ENCODE data around the gene IL36B. TPM values are rescaled to one million over a fixed set of nuclear protein-coding genes. Genes with fewer than 3 reads are reported as not detected.

The IL36B gene
- total and polyA plus RNA-seq, 9 donors, result not detected

DNA sequence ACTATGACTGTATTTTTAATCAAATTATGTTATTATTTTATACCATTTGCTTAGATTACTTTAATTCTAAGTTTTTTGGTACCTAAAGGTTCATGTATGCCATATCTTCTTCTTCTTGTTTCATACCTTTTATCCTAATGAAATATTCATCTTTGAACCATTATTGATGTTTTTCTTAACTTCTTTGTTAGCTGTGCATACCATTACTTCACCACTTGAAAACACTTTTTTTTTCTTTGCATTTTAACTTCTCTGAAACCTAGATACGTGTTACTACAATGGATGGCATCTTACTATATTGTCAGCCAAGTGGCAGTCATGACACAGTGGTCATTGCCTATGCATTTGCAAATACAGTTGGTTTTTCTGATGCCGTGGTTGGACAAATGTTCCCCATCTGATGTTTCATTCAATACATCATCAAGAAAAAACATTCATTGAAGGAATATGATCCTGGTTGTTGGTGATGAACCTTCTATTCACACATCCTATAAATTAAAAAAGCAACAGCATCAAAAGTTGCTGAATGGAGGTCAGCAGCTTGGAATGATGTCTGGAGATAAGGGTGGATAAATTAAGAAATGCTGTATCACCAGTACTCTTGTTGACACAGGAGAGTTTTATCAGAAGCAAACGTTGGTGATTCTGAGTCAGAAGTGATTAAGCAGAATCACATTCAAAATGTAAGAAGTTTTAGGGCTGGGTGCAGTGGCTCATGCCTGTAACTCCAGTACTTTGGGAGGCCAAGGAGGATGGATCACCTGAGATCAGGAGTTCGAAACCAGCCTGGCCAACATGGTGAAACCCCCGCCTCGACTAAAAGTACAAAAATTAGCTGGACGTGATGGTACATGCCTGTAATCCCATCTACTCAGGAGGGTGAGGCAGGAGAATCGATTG lies 40.0 kb downstream of the IL36B start:
- no peak for DNase-seq
- H3K4me3 ChIP-seq (ENCODE audit: low read length), result no peak overlapping the region
- H3K4me1 ChIP-seq (ENCODE audit: control insufficient read depth, insufficient read depth, low read length), result no peaks in the 10 kb centered on the region
- 80% methylated on average over 6 of the region's 8 CpGs for WGBS (ENCODE audit: insufficient coverage)
- no peaks in the 10 kb centered on the region for H3K9me3 ChIP-seq (replicated peaks; ENCODE audit: control insufficient read depth, low read depth, low read length)
- no peaks in the 10 kb centered on the region for H3K36me3 ChIP-seq (ENCODE audit: control insufficient read depth, insufficient read depth, low read length)
- H3K27me3 ChIP-seq (ENCODE audit: control insufficient read depth, insufficient read depth, low read length), result no peaks in the 10 kb centered on the region
- no peak overlapping the region for H3K27ac ChIP-seq (ENCODE audit: low read length)

DNA sequence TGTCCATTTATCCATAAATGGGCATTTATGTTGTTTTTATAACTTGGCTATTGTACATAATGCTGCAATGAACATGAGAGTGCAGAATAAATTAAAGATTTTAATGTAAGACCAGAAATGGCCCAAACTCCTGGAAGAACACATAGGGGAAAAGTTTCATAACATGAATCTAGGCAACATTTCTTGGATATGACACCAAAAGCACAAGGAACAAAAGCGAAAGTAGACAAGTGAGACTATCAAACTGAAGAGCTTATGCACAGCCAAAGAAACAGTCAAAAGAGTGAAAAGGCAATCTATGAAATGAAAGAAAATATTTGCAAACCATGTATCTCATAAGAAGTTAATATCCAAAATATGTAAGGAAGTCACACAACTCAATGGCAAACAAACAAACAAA lies 41.6 kb downstream of the IL36B start:
- DNase-seq, result no peak
- WGBS (ENCODE audit: insufficient coverage), result no CpG with 5 or more reads among the region's 1 CpG
- H3K4me3 ChIP-seq (ENCODE audit: low read length), result no peak overlapping the region
- H3K27ac ChIP-seq (ENCODE audit: low read length), result no peak overlapping the region
- no peaks in the 10 kb centered on the region for H3K4me1 ChIP-seq (ENCODE audit: control insufficient read depth, insufficient read depth, low read length)
- H3K9me3 ChIP-seq (replicated peaks; ENCODE audit: control insufficient read depth, low read depth, low read length), result no peaks in the 10 kb centered on the region
- no peaks in the 10 kb centered on the region for H3K36me3 ChIP-seq (ENCODE audit: control insufficient read depth, insufficient read depth, low read length)
- H3K27me3 ChIP-seq (ENCODE audit: control insufficient read depth, insufficient read depth, low read length), result peaks cover 2% of the 10 kb centered on the region

DNA sequence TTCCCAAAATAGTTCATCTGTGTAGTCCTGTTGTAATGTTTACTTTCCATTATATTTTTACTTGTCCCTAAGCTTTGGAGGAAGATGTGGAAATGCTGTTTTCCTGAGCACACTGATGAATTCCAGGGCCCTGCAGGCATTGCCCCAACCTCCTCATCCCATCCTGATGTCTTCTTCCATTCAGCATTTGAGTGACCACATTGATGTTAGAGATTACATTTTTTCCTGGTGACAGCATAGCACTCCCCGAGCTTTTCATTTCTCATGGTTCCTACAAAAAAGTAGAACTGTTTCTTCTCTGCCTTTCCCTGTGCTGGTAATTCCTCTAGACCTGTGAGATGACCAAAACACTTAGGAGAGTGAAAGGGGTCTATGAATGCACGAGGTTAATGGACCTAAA lies 42.6 kb downstream of the IL36B start:
- Histone ChIP-seq H3K27ac (ENCODE audit: low read length) (no peak overlapping the region), H3K36me3 (ENCODE audit: control insufficient read depth, insufficient read depth, low read length) (no peaks in the 10 kb centered on the region), H3K4me1 (ENCODE audit: control insufficient read depth, insufficient read depth, low read length) (no peaks in the 10 kb centered on the region), H3K27me3 (ENCODE audit: control insufficient read depth, insufficient read depth, low read length) (peaks cover 2% of the 10 kb centered on the region), H3K9me3 (replicated peaks; ENCODE audit: control insufficient read depth, low read depth, low read length) (no peaks in the 10 kb centered on the region), H3K4me3 (ENCODE audit: low read length) (no peak overlapping the region)
- 25% methylated on average over 1 of the region's 2 CpGs for WGBS (ENCODE audit: insufficient coverage)
- DNase-seq, result no peak

DNA sequence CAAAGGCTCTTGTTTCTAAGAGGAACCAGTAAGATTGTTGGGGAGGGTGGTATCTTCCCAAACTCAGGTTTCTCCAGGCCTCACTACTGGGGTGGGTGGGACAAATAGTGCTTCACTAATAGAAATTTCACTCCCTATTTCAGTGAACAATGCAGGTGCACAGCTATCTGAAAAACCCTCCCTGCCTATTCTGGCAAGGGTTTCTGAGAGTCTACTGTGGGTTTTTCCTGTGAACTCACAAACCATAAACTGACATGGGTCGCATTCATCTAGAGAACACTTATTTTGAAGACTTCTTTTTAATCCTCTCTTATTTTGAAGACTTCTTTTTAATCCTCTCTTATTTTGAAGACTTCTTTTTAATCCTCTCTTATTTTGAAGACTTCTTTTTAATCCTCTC lies 43.0 kb downstream of the IL36B start:
- no CpG with 5 or more reads among the region's 1 CpG for WGBS (ENCODE audit: insufficient coverage)
- Histone ChIP-seq H3K27ac (ENCODE audit: low read length) (no peak overlapping the region), H3K36me3 (ENCODE audit: control insufficient read depth, insufficient read depth, low read length) (no peaks in the 10 kb centered on the region), H3K4me3 (ENCODE audit: low read length) (no peak overlapping the region), H3K9me3 (replicated peaks; ENCODE audit: control insufficient read depth, low read depth, low read length) (no peaks in the 10 kb centered on the region), H3K4me1 (ENCODE audit: control insufficient read depth, insufficient read depth, low read length) (no peaks in the 10 kb centered on the region), H3K27me3 (ENCODE audit: control insufficient read depth, insufficient read depth, low read length) (peaks cover 2% of the 10 kb centered on the region)
- no peak for DNase-seq

DNA sequence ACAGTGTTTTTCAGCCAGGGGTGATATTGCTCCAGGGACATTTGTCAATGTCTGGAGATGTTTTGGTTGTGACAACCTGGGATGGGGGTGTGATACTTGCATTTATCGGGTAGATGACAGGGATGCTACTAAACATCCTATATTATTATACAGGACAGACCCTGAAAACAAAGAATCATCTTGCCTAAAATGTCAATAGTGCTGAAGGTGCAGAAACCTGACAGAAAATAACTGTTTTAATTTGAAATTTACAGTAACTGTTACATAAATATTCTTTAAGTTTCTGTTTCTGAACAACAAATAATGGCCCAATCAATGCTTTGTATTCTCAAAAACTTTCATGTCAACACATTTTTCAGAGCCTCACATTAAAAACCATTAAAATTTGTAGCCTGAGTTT lies 45.4 kb downstream of the IL36B start:
- Histone ChIP-seq H3K27ac (ENCODE audit: low read length) (no peak overlapping the region), H3K4me1 (ENCODE audit: control insufficient read depth, insufficient read depth, low read length) (no peaks in the 10 kb centered on the region), H3K36me3 (ENCODE audit: control insufficient read depth, insufficient read depth, low read length) (no peaks in the 10 kb centered on the region), H3K27me3 (ENCODE audit: control insufficient read depth, insufficient read depth, low read length) (peaks cover 2% of the 10 kb centered on the region), H3K4me3 (ENCODE audit: low read length) (no peak overlapping the region), H3K9me3 (replicated peaks; ENCODE audit: control insufficient read depth, low read depth, low read length) (no peaks in the 10 kb centered on the region)
- no peak for DNase-seq
- WGBS (ENCODE audit: insufficient coverage), result no CpG with 5 or more reads among the region's 1 CpG

DNA sequence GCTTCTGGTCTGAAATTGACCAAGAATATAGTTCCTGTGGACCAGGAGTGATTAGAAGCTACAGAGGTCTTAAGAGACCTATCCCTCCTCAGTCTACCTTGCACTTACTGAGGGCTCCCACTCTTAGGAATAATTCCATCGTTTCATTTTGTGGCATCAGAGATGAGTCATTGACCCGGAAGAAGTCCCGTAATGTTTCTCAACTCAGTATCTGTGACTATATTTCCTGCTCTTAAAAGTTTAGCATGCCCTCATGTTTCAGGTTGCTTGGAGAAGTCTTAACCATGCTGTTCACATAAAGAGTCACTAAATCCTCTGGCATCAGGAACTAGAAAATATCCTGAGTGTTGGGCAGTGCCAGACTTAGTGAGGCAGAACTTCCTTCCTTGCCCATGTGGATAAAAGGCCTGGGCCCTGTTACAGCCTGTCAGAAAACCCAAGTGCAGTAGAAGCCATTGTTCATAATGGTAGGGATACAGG lies 47.6 kb downstream of the IL36B start, which contains the start of gene IL36A:
Gene IL36A, plus strand, starts transcription at position 430 of the 480 bp plus-strand sequence. CDS start 413 bp downstream, outside the sequence.
- Histone ChIP-seq H3K4me3 (ENCODE audit: low read length) (no peak within 1 kb of the TSS), H3K27ac (ENCODE audit: low read length) (no peak within 1 kb of the TSS), H3K9me3 (replicated peaks; ENCODE audit: control insufficient read depth, low read depth, low read length) (peaks cover 3% of the 10 kb centered on the region), H3K36me3 (ENCODE audit: control insufficient read depth, insufficient read depth, low read length) (no peaks in the 10 kb centered on the region), H3K4me1 (ENCODE audit: control insufficient read depth, insufficient read depth, low read length) (no peaks in the 10 kb centered on the region), H3K27me3 (ENCODE audit: control insufficient read depth, insufficient read depth, low read length) (peaks cover 2% of the 10 kb centered on the region)
- WGBS (ENCODE audit: insufficient coverage), result 50% methylated on average over 1 of the region's 3 CpGs
- no peak for DNase-seq

DNA sequence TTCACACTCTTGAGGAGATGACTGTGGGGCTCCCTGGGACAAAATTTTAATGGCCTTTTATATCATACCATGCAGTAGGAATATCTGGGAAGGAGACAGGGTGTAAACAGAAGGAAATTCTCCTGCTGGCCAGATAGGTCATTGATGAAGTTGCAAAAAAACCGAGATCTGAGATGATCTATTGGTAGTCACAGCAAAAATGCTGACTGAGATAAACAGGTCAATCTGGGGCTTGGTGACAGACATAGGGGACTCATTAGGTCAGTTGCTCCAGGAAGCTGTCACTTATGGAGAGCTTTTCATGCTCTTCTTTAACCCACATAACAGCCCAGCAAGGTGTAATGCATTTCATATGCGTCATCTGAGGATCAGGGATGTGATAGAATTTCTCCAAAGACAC lies 50.0 kb downstream of the IL36B start:
- no peak overlapping the region for H3K4me3 ChIP-seq (ENCODE audit: low read length)
- no peaks in the 10 kb centered on the region for H3K4me1 ChIP-seq (ENCODE audit: control insufficient read depth, insufficient read depth, low read length)
- WGBS (ENCODE audit: insufficient coverage), result 33% methylated on average over 1 of the region's 2 CpGs
- no peak overlapping the region for H3K27ac ChIP-seq (ENCODE audit: low read length)
- DNase-seq, result no peak
- H3K36me3 ChIP-seq (ENCODE audit: control insufficient read depth, insufficient read depth, low read length), result no peaks in the 10 kb centered on the region
- peaks cover 2% of the 10 kb centered on the region for H3K27me3 ChIP-seq (ENCODE audit: control insufficient read depth, insufficient read depth, low read length)
- peaks cover 12% of the 10 kb centered on the region for H3K9me3 ChIP-seq (replicated peaks; ENCODE audit: control insufficient read depth, low read depth, low read length)

DNA sequence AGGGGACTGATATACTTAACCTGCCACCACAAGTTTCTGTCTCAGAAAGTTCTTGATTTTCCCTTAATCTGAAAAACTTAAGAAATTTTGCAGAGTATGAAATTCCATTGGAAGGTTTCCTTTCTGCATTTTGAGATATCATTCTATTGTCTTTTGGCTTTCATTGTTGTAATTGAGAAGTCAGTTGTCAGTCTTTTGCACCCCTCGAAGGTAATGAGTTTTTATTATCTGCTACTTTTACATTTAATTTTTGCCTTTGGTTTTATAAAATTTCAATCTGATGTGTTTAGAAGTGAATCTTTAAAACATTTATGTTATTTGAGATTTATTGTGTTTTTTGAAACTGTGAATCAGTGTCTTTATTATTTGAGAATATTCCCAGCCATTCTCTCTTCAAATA lies 52.2 kb downstream of the IL36B start:
- H3K9me3 ChIP-seq (replicated peaks; ENCODE audit: control insufficient read depth, low read depth, low read length), result peaks cover 12% of the 10 kb centered on the region
- no peak overlapping the region for H3K4me3 ChIP-seq (ENCODE audit: low read length)
- H3K27me3 ChIP-seq (ENCODE audit: control insufficient read depth, insufficient read depth, low read length), result no peaks in the 10 kb centered on the region
- no peaks in the 10 kb centered on the region for H3K36me3 ChIP-seq (ENCODE audit: control insufficient read depth, insufficient read depth, low read length)
- no CpG with 5 or more reads among the region's 1 CpG for WGBS (ENCODE audit: insufficient coverage)
- DNase-seq, result no peak
- no peaks in the 10 kb centered on the region for H3K4me1 ChIP-seq (ENCODE audit: control insufficient read depth, insufficient read depth, low read length)
- no peak overlapping the region for H3K27ac ChIP-seq (ENCODE audit: low read length)

DNA sequence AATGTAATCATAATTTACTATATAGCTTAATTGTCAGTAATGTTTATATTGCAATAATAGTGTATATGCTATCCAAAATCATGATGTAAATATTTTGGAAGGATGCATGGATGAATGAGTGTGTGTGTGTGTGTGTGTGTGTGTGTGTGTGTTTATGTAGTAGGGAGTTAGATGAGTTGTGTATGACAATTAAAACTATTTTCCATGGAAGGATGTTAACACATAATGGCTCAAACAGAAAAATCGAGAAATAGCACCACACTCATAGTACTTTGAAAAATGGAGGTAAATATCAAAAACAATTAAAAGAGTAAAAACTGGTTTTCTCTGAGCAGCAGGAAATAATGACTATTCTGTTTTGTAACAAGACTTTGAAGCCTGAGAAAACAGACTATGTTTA lies 55.5 kb downstream of the IL36B start:
- WGBS (ENCODE audit: insufficient coverage), result no CpG with 5 or more reads among the region's 1 CpG

DNA sequence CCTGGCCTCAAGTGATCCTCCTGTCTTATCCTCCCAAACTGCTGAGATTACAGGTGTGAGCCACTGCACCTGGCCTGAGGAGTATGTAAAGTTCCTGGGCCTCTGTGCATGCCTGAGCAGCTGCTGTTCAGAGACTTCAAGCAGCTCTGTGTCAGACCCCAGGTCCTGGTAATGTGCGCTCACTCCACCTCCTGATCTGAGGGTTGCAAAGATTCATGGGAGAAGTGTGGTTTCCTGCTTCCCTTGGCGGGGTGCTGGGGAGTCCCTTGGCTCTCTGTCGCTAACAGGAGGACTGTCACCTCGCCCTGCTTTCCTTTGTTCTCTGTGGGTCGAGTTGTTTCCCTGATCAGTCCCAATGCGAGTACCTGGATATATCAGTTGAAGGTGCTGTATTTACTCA lies 56.0 kb downstream of the IL36B start:
- WGBS (ENCODE audit: insufficient coverage), result 90% methylated on average over 2 of the region's 6 CpGs
- H3K36me3 ChIP-seq (ENCODE audit: control insufficient read depth, insufficient read depth, low read length), result no peaks in the 10 kb centered on the region
- peaks cover 2% of the 10 kb centered on the region for H3K27me3 ChIP-seq (ENCODE audit: control insufficient read depth, insufficient read depth, low read length)
- no peak overlapping the region for H3K4me3 ChIP-seq (ENCODE audit: low read length)
- no peak overlapping the region for H3K27ac ChIP-seq (ENCODE audit: low read length)
- H3K4me1 ChIP-seq (ENCODE audit: control insufficient read depth, insufficient read depth, low read length), result no peaks in the 10 kb centered on the region
- H3K9me3 ChIP-seq (replicated peaks; ENCODE audit: control insufficient read depth, low read depth, low read length), result peaks cover 22% of the 10 kb centered on the region
- DNase-seq, result no peak

More for the DNA sequence above, 55.5 kb downstream of the IL36B start:
- Histone ChIP-seq H3K9me3 (replicated peaks; ENCODE audit: control insufficient read depth, low read depth, low read length) (peaks cover 20% of the 10 kb centered on the region), H3K4me3 (ENCODE audit: low read length) (no peak overlapping the region), H3K27ac (ENCODE audit: low read length) (no peak overlapping the region), H3K27me3 (ENCODE audit: control insufficient read depth, insufficient read depth, low read length) (peaks cover 2% of the 10 kb centered on the region), H3K4me1 (ENCODE audit: control insufficient read depth, insufficient read depth, low read length) (no peaks in the 10 kb centered on the region), H3K36me3 (ENCODE audit: control insufficient read depth, insufficient read depth, low read length) (no peaks in the 10 kb centered on the region)
- no peak for DNase-seq

Measured in muscle of leg (tissue), 11 donors.